Right ventricle myocardium superior (tissue), 1 donor: ENCODE data around the gene CPS1. TPM values are rescaled to one million over a fixed set of nuclear protein-coding genes. Genes with fewer than 3 reads are reported as not detected.

Experiments used
- ATAC-seq: fragments of 200-7000 bp; cut with Tn5 transposase; one replicate; pipeline ENCODE4 v1.9.1; 2020; ENCODE audit warnings: mild to moderate bottlenecking; ENCODE audit not compliant: poor library complexity
- DNase-seq: peaks from one replicate; pipeline ENCODE4 v3.0.0-alpha.2; 2020
- intact Hi-C: fragments of 100-400 bp; cut with DNase I; formaldehyde crosslinking; loops from one replicate; pipeline ENCODE4 v1.11.2; 2022
- total RNA-seq: library from RNA; stranded (reverse); fragmentation: NEBNext Ultra II Directional; extraction: Animal tissue kit (Norgen Biotek cat#: 25700); gene quantifications from one replicate; pipeline ENCODE4 v1.2.1, GENCODE V29; 2021
- donor health status: DM: no; HTN: yes; CAD: no; lungs with severe emphysema.

CPS1 gene
- total RNA-seq, 1 donor from 2014 or later, result 3.0 TPM

DNA sequence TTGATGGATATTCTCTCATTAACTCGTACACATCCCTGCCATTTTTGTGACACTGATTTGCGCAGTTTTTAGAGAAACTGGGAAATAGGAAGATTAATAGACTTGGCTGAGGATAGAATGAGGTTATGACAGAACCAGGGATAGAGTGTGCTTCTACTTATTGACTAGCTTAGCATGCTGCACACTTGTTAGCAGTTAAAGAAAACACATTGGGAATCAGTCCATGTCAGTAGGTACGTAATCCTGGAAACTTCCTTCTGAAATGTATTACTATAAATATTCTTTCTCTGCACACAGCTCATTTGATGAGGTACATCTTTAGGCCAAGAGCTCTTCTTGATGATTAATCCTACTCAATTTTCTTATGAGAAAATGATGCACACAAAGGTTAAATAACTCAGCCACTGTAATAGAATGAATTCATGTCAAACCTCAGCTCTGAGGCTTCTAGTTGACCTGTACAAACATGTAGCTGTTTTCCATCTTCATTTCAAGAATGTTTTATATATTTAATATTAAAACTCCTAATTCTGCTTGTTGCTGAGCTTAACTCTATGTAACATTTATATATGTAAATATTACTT is 12.3 kb upstream of the CPS1 start:
- no peak for DNase-seq
- ATAC-seq, result no peak
- intact Hi-C loops, result no loop called here

DNA sequence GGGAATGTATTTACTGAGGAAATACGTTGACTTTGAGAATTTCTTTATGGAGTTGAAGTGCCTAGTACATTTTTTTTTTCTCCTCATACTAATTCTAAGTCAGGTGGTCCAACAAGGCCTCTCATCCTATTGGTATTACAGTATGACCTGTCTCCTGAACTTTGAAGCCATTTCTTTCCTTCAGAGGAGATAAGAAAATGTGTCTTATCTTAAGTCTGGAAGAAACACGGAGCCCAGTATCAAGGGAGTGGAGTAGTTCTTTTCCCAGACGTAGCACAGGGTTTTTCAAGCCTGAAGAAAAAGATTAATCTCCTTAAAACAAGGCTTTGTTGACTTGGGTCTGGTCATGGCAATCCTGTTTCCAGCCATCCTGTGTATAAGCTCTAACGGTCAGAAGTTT is 11.6 kb upstream of the CPS1 start:
- DNase-seq, result no peak
- intact Hi-C loops, result no loop called here

DNA sequence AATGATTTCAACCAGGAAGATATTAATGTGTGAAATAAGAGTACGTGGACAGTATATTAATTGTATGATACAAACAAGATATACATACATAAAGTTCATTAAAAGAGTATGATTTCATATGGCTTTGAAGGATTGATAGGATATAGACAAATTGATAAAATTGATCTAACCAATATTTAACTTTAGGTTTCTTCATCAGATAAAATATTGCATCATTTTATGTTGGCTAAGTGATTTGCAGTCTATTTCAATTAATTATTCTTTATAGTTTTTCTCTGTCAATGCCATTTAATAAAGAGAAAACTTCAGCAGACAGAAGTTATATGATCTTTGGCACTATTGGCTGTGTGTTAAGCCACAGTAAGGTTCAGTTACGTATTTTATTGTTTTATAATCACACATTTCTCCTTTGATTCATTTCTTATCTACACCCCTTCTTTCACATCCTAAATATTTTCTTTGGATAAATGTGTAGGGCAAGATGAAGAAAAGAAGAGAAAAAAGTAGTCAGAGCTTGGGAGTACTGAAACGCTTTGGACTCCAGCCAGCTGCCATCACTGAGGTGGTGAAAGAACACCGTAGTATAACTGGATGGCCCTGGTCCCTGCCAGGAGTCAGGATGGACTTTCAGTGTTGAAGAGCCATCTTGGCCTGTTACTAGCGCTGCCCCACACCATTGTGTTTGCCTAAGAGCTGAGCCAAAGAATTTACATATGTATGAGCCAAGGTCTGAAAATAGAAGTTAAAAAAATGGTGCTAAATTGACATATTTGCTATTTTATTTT is 9.8 kb upstream of the CPS1 start:
- intact Hi-C loops, result no loop called here
- ATAC-seq, result peak; percentile 43
- peak; percentile 44 for DNase-seq

More for the DNA sequence above, 11.6 kb upstream of the CPS1 start:
- no peak for ATAC-seq

DNA sequence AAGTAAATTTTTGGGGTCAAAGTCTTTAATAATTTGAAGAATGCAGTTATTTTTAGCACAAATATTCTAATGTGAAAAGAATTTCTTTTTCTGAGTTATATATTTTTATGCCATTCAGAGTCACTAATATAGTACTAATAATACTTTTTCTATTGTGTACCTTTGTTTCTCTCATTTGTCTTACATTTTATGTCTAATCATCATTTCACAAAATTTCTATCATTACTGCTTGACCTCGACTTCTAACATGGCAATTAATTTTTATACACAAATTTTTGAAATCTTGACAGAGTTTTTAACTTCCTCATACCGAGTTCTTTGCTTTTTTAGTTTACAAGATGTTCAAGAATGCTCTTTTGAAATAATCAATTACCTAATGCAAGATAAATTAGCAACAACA is 8.4 kb upstream of the CPS1 start:
- DNase-seq, result no peak
- no peak for ATAC-seq
- intact Hi-C loops, result no loop called here

DNA sequence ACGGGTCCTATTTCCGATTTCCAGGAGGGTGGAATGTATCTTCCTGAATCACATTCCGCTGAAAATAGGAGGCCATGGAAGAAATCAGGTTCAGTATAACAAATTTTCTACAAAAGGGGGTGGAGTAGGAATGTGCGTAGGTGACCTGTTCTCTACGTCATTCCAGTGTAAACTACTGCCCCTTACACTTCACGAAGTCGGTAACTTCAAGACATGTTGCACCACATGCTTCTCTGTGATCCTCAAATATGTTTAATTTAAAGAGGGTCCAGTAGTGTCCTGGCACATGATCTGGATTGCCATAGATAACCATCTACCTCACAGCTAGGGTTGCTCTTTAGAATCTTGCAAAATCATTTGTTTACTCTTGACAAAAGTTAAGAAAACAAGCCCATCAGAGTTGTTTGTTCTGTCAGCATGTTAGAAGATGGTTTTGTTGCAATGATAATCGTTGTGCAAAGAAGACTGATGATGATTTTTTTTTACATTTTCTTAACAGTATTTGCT is 7.5 kb upstream of the CPS1 start:
- no peak for ATAC-seq
- intact Hi-C loops, result no loop called here
- DNase-seq, result no peak

DNA sequence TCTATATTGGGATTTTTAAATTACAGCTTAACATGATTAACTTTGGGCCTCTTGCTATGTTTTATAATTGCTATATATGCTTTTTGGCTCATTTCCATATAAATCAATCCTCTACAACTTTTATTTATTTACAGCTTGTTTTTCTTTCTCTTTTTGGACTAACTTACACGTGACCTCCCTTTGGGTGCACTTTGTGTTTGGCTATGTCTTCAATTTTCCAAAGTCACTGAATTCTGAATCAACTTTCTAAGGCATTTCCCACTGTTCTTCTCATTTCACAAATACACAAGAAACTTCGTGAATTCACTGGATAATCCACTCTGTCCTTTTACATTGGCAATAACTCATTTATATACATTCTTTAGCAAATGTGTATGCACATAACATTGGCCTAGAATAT is 5.4 kb upstream of the CPS1 start:
- intact Hi-C loops, result no loop called here
- DNase-seq, result no peak
- ATAC-seq, result no peak

DNA sequence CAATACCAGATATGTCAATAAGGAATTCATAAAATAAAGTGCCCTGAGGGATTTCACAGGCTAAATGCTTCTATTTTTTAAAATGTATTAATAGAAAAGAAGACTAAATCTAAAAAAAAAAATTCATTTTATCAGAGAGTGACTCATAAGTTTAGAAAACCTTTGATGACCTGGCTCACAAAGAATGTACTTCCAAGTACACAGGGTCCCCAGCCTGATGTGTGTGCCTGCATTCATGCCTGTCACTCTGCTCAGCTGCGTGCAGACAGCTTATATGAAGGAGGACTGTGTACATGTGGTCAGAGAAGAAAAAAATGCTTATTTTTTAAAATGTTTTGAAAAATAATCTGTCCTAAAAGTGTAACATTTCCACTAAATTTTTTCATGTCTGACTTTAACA is 3.0 kb upstream of the CPS1 start:
- intact Hi-C loops, result no loop called here
- no peak for DNase-seq
- no peak for ATAC-seq

DNA sequence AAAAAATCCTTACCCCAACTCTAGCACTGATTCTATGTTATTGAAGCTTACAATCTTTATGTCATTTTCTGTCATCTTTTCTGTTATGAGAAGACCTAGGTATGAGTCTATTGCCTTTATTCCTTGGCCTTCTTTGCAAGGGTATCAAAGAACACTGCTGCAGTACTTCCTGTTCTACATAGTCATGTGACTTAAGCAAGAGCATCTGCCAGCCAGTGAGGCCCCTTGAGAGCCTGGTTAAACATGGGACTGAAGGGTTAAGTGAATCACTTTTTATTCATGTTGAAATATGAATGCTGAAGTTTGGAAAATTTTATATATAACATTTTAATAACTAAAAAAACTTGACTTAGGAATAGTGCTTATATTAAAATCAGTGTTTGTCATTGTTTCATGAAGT is 844 bp upstream of the CPS1 start:
- intact Hi-C loops, result no loop called here
- ATAC-seq (no peak), DNase-seq (no peak)

DNA sequence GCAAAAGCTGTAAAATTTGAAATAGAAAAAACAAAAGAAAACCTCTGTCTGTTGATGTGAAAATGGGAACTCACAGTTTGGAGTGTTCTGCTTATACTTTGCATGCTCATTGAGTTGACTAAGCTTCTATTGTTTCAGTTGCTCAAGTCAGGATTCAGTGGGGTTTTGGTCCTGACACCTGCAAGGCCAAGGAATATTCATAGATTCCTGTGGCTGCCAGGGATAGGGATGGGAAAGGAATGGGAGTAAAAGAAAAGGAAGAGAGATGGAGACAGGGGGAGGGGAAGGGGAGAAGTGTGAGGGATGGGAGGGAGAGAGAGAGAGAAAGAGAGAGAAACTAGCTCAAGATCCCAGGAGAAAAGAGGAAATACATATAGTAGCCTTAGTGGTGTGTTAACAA is 1.3 kb downstream of the CPS1 start:
- intact Hi-C loops, result no loop called here
- no peak for DNase-seq
- no peak for ATAC-seq

DNA sequence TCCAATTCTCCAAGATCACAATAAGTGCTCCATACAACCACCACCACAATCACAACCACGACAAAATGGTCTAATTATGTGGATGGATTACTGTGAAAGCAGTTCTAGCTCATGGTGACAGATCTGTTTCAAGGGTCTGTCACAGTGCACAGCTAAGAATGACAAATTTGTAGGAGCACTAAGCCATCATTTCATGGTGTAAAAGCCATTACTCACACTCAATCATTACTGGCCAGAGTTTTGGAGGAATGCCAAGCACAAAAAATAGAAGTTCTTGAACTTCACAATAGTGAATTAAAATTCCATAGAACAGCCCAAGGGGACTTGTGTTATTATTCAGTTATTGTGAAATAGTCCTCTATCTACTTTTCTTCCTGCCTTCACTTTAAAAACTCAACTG is 2.3 kb downstream of the CPS1 start:
- ATAC-seq (no peak), DNase-seq (no peak)
- intact Hi-C loops, result no loop called here

DNA sequence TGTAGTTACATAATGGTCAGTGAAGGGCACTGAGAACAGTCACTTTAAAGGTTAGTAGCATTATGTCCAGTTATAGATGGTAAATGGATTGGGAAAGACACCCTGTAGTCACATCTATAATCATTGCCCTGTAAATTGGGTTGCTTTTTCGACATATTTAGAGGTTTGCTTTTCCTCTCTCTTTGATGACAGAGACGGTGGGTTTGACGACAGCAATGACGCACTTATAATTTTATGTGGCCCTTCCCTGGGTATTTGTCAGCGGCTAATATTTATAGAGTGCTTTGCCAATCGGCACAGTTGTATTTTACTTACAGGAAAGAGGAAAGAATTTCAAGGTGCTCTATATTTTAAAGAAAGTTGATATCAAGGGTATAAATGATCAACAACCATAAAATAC is 2.8 kb downstream of the CPS1 start:
- no peak for DNase-seq
- intact Hi-C loops, result no loop called here

DNA sequence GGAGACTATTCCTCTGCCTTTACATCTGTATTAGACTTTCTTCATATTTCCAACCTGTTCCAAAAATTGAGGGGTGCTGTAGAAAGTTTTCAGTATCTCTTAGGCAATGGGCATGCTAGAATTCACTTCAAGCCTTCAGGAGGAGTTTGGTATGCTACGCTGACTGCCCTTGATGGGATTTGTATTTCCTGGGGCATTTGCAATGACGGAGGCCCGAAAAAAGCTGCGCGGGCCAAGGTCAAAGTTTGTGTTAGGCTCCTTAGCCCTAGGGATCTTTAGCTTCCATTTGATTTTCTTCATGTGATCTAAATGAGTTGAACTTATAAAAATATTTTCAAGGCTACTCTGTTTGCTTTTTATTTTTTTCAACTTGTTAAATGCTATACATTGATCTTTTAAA is 5.1 kb downstream of the CPS1 start:
- DNase-seq, result peak; percentile 27
- intact Hi-C loops, result no loop called here
- no peak for ATAC-seq

More for the DNA sequence above, 2.8 kb downstream of the CPS1 start:
- no peak for ATAC-seq

DNA sequence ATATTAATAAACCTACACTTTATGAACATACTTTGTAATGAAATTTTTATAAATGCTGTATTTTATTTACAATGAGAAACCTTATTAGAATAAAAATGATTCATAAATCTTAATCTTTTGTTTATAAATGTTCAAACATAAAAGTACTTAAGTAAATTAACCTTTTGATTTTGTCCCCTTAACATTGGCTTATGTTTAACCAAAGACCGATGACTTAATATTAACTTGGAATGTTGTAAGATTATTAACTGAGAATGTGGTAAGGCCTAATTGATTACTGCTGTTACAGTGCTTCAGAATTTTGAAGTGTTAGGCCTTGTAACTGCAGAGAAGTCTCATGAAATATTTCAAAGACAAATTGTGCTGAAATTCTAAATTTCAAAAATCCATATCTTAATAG is 5.7 kb downstream of the CPS1 start:
- intact Hi-C loops, result no loop called here
- ATAC-seq, result no peak
- no peak for DNase-seq

DNA sequence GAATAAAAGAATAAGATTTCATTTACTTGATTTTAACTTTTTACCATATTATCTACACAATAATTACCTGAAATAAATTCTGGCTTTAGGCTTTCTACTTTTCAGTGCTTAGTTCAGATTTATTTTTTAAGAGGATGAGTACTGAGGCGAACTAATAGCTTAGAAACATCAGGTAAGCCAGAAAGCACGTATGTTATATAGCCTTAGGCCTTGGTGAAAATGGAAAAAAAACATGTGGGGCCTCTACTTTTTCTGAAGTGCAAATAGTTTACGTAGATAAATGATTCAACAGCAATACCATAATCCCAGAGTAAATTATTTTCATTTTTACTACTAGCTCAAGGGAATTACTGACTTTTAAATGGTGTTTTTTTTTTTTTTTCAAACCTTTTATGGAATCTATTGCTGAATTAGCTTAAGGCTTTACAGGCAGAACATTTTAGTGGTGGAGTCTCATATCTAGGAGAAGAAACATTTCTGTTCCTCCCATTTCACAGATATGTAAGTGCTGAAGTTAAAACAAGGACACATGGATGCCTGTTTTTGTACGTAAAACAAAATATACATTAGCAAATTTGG is 6.2 kb downstream of the CPS1 start:
- ATAC-seq, result no peak
- intact Hi-C loops, result no loop called here
- DNase-seq, result no peak

DNA sequence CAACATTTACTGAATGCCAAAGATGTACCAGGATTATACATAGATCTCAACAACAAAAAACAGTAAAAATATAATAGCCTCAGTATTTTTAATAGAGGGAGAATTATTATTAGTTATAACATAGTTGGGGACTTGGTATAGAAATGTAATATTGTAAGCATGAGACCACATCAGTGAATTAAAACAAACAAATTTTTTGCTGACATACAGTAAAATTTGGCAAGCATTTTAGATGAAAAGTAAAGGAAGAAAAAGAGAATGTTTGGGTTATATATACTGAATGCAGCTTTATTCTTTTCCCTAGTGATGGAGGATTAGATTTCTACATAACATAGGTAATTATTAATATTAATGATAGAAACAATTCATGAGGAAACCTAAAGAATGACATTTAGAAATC is 10.9 kb downstream of the CPS1 start:
- intact Hi-C loops, result no loop called here
- no peak for ATAC-seq
- DNase-seq, result no peak

DNA sequence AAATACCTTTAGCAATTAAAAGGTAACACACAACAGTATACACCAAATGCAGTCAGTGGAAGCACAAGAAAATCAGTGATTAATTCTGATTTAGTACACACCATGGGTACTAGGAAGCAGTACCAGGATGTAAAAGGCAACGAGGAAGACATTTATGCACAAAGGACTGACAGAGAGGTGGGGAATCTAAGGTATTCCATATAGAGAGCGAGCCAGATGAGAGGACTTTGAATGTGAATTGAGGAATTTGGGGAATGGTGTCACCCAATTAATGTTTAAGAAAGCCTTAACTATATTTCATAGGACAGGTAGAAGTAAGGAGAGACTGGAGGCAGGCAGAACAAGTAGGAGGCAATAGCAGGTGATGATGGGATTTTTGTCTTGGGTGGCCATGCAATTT is 11.7 kb downstream of the CPS1 start:
- intact Hi-C loops, result no loop called here
- no peak for DNase-seq
- no peak for ATAC-seq

DNA sequence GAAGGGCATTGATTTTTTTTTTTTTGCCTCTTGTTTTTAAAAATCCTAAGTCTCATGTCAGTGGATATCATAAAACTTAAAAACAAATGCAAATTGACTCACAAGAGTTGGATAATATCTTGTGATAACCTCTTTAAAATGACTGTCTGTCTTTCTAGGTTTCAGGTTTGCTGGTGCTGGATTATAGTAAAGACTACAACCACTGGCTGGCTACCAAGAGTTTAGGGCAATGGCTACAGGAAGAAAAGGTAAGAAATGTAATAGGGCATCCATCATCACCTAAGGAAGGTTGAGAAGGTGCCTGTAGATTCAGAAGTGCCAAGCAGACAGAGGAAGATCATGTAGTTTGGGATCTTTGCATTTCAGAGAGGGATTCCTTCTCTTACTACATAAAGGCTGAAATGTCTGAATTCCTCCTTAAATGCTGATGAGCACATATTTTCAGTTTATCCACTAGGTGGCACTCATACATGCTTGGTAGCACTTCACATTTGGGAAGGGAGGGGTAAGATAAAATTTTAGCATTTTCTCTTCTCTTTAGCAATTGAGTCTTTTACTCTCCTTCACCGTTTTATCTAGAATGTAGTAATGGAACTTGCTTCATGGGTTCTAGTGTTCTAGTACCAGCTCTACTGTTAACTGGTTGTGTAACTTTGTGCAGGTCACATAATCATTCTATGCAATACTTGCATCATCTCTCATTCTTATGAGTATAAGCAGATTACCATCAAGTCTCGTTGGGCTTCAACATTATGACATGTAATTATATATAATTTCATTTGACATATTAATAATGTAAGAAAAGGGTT is 21.1 kb downstream of the CPS1 start:
- ATAC-seq, result no peak
- intact Hi-C loops, result no loop called here

DNA sequence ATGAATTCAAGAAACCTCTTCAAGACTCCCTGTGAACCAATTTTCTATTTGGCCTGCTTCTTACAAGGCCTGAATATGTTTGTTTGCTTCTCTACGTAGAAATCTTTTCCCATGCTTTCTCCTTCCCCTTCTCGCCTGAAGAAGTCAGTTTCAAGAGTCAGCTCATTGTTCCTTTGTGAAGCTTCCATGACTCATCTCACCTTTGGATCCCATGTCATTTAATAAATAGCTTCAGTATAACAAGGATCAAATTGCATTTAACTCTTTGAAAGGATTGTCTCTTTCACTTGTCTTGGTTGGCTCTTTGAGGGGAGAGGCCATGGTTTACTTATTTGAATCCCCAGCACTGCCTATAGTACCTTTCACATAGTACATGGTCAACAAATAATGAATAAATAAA is 28.4 kb downstream of the CPS1 start:
- DNase-seq (no peak), ATAC-seq (no peak)
- intact Hi-C loops, result no loop called here

More for the DNA sequence above, 21.1 kb downstream of the CPS1 start:
- DNase-seq, result no peak

DNA sequence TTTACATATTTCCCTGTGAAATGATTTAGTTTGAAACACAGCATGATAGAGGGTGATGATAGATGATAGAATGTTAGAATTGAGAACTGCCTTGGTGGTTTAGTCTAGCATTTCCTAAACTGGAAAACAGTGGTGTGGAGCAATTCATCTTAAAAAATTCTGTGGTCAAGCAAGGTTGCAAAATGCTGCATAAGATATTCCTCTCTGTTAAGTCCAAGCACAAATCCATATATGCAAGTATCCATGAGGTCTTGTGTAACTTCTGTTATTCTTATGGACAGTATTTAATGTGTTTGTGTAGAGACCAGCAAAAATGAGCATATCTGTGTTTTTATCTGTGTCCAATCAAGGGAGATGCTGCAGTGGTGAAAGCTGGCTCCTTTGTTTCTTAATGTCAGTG is 30.0 kb downstream of the CPS1 start:
- intact Hi-C loops, result no loop called here
- ATAC-seq (no peak), DNase-seq (no peak)
